ENCODE results near the gene RTL5.

DNA sequence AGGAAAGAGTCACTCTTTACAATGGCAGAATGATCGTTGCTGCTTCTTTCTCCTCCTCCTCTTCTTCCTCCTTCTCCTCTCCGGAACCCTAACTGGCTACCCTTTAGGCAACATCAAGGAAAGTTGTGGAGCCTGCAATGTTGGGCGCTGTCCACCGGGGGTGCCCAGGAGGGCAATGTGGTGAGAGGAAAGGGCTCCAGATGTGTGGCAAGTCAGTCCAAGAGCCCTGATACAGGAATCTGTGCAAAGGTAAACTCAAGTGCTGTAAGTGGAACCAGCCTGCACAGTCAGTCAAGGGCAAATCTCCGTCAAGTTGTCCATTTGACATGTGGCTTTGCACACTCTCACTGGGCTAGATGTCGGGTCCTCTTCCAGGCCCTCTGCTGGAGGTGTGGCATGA is 2.8 kb downstream of the RTL5 start:
- TF ChIP-seq, protein P1, sequence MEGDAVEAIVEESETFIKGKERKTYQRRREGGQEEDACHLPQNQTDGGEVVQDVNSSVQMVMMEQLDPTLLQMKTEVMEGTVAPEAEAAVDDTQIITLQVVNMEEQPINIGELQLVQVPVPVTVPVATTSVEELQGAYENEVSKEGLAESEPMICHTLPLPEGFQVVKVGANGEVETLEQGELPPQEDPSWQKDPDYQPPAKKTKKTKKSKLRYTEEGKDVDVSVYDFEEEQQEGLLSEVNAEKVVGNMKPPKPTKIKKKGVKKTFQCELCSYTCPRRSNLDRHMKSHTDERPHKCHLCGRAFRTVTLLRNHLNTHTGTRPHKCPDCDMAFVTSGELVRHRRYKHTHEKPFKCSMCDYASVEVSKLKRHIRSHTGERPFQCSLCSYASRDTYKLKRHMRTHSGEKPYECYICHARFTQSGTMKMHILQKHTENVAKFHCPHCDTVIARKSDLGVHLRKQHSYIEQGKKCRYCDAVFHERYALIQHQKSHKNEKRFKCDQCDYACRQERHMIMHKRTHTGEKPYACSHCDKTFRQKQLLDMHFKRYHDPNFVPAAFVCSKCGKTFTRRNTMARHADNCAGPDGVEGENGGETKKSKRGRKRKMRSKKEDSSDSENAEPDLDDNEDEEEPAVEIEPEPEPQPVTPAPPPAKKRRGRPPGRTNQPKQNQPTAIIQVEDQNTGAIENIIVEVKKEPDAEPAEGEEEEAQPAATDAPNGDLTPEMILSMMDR (IDR thresholded peaks at IDR 0.05): peak in 5 of 6 experiments; percentile 15 to 36 (median 22)
- TF ChIP-seq EP300 (IDR thresholded peaks at IDR 0.05): no peak

All from upper lobe of left lung (tissue), 4 donors.